GM23338 (cell line): ENCODE data around the gene PPIL1. TPM values are rescaled to one million over a fixed set of nuclear protein-coding genes. Genes with fewer than 3 reads are reported as not detected.

Source experiments
- ATAC-seq: fragments of 200-7000 bp; cut with Tn5 transposase; 3 replicates; pipeline ENCODE4 v1.9.1; 2020
- DNase-seq: peaks from one replicate; pipeline ENCODE4 v3.0.0-alpha.2; 2015; ENCODE audit warnings: low spot score
- H2AFZ ChIP-seq: fragments of 200-600 bp; sonication (generic); 2 replicates; pipeline ENCODE4 v1.8.0; 2016; ENCODE audit warnings: antibody characterized with exemption, mild to moderate bottlenecking, moderate library complexity
- H3F3A ChIP-seq: fragments of 200-600 bp; sonication (generic); replicated peaks from 2 replicates; pipeline ENCODE4 v1.8.0; 2017; ENCODE audit warnings: antibody characterized with exemption, mixed run types, low read depth
- H3K27ac ChIP-seq: fragments of 200-600 bp; sonication (generic); 2 replicates; pipeline ENCODE4 v1.6.1; 2016; ENCODE audit warnings: low read depth
- H3K27me3 ChIP-seq: fragments of 200-600 bp; sonication (generic); 2 replicates; pipeline ENCODE4 v1.8.0; 2016; ENCODE audit warnings: mild to moderate bottlenecking, mixed run types, moderate library complexity; ENCODE audit not compliant: insufficient read depth
- H3K36me3 ChIP-seq: fragments of 200-600 bp; sonication (generic); 2 replicates; pipeline ENCODE4 v1.8.0; 2016; ENCODE audit warnings: mild to moderate bottlenecking; ENCODE audit not compliant: insufficient read depth
- H3K4me1 ChIP-seq: fragments of 200-600 bp; sonication (generic); 2 replicates; pipeline ENCODE4 v1.8.0; 2016; ENCODE audit warnings: mild to moderate bottlenecking, moderate library complexity; ENCODE audit not compliant: insufficient read depth
- H3K4me2 ChIP-seq: fragments of 200-600 bp; sonication (generic); 2 replicates; pipeline ENCODE4 v1.7.1; 2017; ENCODE audit warnings: mixed run types
- H3K4me3 ChIP-seq: fragments of 200-600 bp; sonication (generic); 2 replicates; pipeline ENCODE4 v1.6.1; 2016; ENCODE audit warnings: mixed run types
- H3K79me2 ChIP-seq: fragments of 200-600 bp; sonication (generic); replicated peaks from 2 replicates; pipeline ENCODE4 v1.8.0; 2017; ENCODE audit warnings: mild to moderate bottlenecking; ENCODE audit not compliant: insufficient read depth
- H3K9me2 ChIP-seq: fragments of 200-600 bp; sonication (generic); 2 replicates; pipeline ENCODE4 v1.8.0; 2017; ENCODE audit not compliant: insufficient read depth
- H4K20me1 ChIP-seq: fragments of 200-600 bp; sonication (generic); replicated peaks from 2 replicates; pipeline ENCODE4 v1.8.0; 2017; ENCODE audit warnings: mild to moderate bottlenecking; ENCODE audit not compliant: insufficient read depth
- H3K27ac Mint-ChIP-seq: 2 replicates; pipeline ENCODE4 v1.8.0; 2020; ENCODE audit warnings: inconsistent platforms, mild to moderate bottlenecking, moderate library complexity, mixed read lengths
- H3K27me3 Mint-ChIP-seq: 3 replicates; pipeline ENCODE4 v1.8.0; 2022; ENCODE audit warnings: low read depth, mild to moderate bottlenecking, moderate library complexity, mixed read lengths, inconsistent platforms; ENCODE audit not compliant: insufficient read depth, poor library complexity
- H3K36me3 Mint-ChIP-seq: 3 replicates; pipeline ENCODE4 v1.8.0; 2021; ENCODE audit warnings: low read depth, mild to moderate bottlenecking, inconsistent platforms, moderate library complexity, mixed read lengths
- H3K4me1 Mint-ChIP-seq: 3 replicates; pipeline ENCODE4 v1.8.0; 2020; ENCODE audit warnings: mild to moderate bottlenecking, inconsistent platforms, mixed read lengths
- H3K4me3 Mint-ChIP-seq: 3 replicates; pipeline ENCODE4 v1.8.0; 2021; ENCODE audit warnings: moderate library complexity, mild to moderate bottlenecking, inconsistent platforms, mixed read lengths
- H3K9me3 Mint-ChIP-seq: 3 replicates; pipeline ENCODE4 v1.8.0; 2020; ENCODE audit warnings: moderate library complexity, mild to moderate bottlenecking, inconsistent platforms, mixed read lengths
- CREB1 ChIP-seq: fragments of 250-450 bp; sonication (Bioruptor Pico); IDR thresholded peaks from 2 replicates; pipeline ENCODE4 v1.5.0; 2020; ENCODE audit warnings: low read depth, mild to moderate bottlenecking, moderate library complexity
- CTCF ChIP-seq, 2 experiments: fragments of 200-600 bp in 1 of 2; sonication (generic) in 1 of 2; conservative IDR thresholded peaks; 2 replicates each; pipeline versions ENCODE4 v1.5.1 to v1.6.1; 2016 to 2017; ENCODE audit warnings: antibody characterized with exemption in 2 of 2, low read depth in 2 of 2, mild to moderate bottlenecking in 2 of 2, moderate library complexity in 1 of 2
- ETS1 ChIP-seq: IDR thresholded peaks from 2 replicates; pipeline ENCODE4 v1.6.1; 2016; ENCODE audit warnings: antibody characterized with exemption
- EZH2 ChIP-seq: fragments of 200-600 bp; sonication (generic); IDR thresholded peaks from one replicate; pipeline ENCODE4 v1.8.0; 2017; ENCODE audit warnings: antibody characterized with exemption, mild to moderate bottlenecking, low read depth; ENCODE audit not compliant: unreplicated experiment
- EZH2phosphoT487 ChIP-seq: fragments of 200-600 bp; sonication (generic); IDR thresholded peaks from one replicate; pipeline ENCODE4 v1.8.1; 2018; ENCODE audit warnings: antibody characterized with exemption; ENCODE audit not compliant: unreplicated experiment
- JUNB ChIP-seq: IDR thresholded peaks from one replicate; pipeline ENCODE4 v1.6.1; 2016; ENCODE audit warnings: antibody characterized with exemption; ENCODE audit not compliant: unreplicated experiment
- NANOG ChIP-seq: IDR thresholded peaks from 2 replicates; pipeline ENCODE4 v1.6.1; 2016; ENCODE audit warnings: antibody characterized with exemption, borderline replicate concordance
- POLR2AphosphoS5 ChIP-seq: IDR thresholded peaks from 2 replicates; pipeline ENCODE4 v1.6.1; 2016; ENCODE audit warnings: antibody characterized with exemption, low read depth
- REST ChIP-seq: IDR thresholded peaks from one replicate; pipeline ENCODE4 v1.6.1; 2018; ENCODE audit warnings: antibody characterized with exemption; ENCODE audit not compliant: unreplicated experiment
- STAT1 ChIP-seq: IDR thresholded peaks from one replicate; pipeline ENCODE4 v1.6.1; 2016; ENCODE audit warnings: antibody characterized with exemption; ENCODE audit not compliant: unreplicated experiment
- ZNF114 ChIP-seq: fragments of 250-450 bp; sonication (Bioruptor Pico); IDR thresholded peaks from 2 replicates; pipeline ENCODE4 v1.5.0; 2020; ENCODE audit warnings: mild to moderate bottlenecking, moderate library complexity
- ZNF331 ChIP-seq: fragments of 250-450 bp; sonication (Bioruptor Pico); IDR thresholded peaks from 2 replicates; pipeline ENCODE4 v1.5.0; 2020; ENCODE audit warnings: low read depth, mild to moderate bottlenecking, moderate library complexity
- ZNF462 ChIP-seq: fragments of 250-450 bp; sonication (Bioruptor Pico); IDR thresholded peaks from 2 replicates; pipeline ENCODE4 v1.5.0; 2020; ENCODE audit warnings: mild to moderate bottlenecking, moderate library complexity
- polyA plus RNA-seq: library from polyadenylated mRNA; unstranded; fragments of >200 nt; fragmentation: Nextera tagmentation; extraction: Ambion mirVana; gene quantifications from 2 replicates; pipeline ENCODE4 v1.2.1, GENCODE V29; 2016
- total RNA-seq: library from RNA; depleted of rRNA; stranded (reverse); fragments of >200 nt; shearing (Covaris generic); gene quantifications from 2 replicates; pipeline ENCODE4 v1.2.3, GENCODE V29; 2014

The PPIL1 gene
- total and polyA plus RNA-seq, 2 experiments from 2014 or later, result 57.3 to 79.4 TPM

- no peak overlapping the region for H2AFZ ChIP-seq
- ATAC-seq, result no peak
- no peak overlapping the region for H3K4me3 Mint-ChIP-seq
- H3K79me2 ChIP-seq, result no peaks in the 10 kb centered on the region
- no peak for DNase-seq
- no peaks in the 10 kb centered on the region for H3K36me3 Mint-ChIP-seq
- H3K4me1 Mint-ChIP-seq, result peaks cover 22% of the 10 kb centered on the region
- no peak overlapping the region for H3K4me2 ChIP-seq
- H3K27me3 Mint-ChIP-seq, result no peaks in the 10 kb centered on the region
- H3F3A ChIP-seq, result no peaks in the 10 kb centered on the region
- H3K27me3 ChIP-seq, result no peaks in the 10 kb centered on the region
- H3K27ac Mint-ChIP-seq, result no peak overlapping the region
- H3K9me3 Mint-ChIP-seq, result no peaks in the 10 kb centered on the region
- H3K4me3 ChIP-seq, result no peak overlapping the region
- no peak overlapping the region for H3K27ac ChIP-seq
- H3K36me3 ChIP-seq, result no peaks in the 10 kb centered on the region
- H4K20me1 ChIP-seq, result no peaks in the 10 kb centered on the region
- peaks cover 11% of the 10 kb centered on the region; the same call in 1 of the 2 replicates for H3K4me1 ChIP-seq
- H3K9me2 ChIP-seq, result no peaks in the 10 kb centered on the region
- no peak for TF ChIP-seq ZNF331 (CRISPR knock-in tag)
- TF ChIP-seq NANOG, result no peak
- TF ChIP-seq REST, result no peak
- TF ChIP-seq ZNF114 (CRISPR knock-in tag), result no peak
- TF ChIP-seq CTCF (conservative IDR thresholded peaks at IDR 0.05; ENCODE audit: low read depth in 2 of 2), result no peak
- TF ChIP-seq EZH2phosphoT487, result no peak
- TF ChIP-seq ZNF462, result no peak
- TF ChIP-seq STAT1, result no peak
- TF ChIP-seq ETS1, result no peak
- no peak for TF ChIP-seq JUNB
- TF ChIP-seq CREB1, result no peak
- TF ChIP-seq EZH2, result no peak
- no peak for TF ChIP-seq POLR2AphosphoS5
Measured at GRCh38 chr6:36817176-36817817, 57.3 kb downstream of the PPIL1 start.
